Panc1 (cell line): ENCODE data around the gene UGT1A7.

Experiments
- CTCF ChIP-seq: fragments of 450-650 bp; IDR thresholded peaks from 2 replicates; pipeline ENCODE4 v1.5.1; 2017; ENCODE audit warnings: mild to moderate bottlenecking
- POLR2AphosphoS5 ChIP-seq: IDR thresholded peaks from 2 replicates; pipeline ENCODE4 v1.6.1; 2012; ENCODE audit warnings: mild to moderate bottlenecking, low read depth, low read length, moderate library complexity
- TF ChIP-seq, protein P1 (sequence below), 2 experiments: IDR thresholded peaks; 2 replicates each; pipeline ENCODE4 v1.6.1; 2011 to 2012; ENCODE audit warnings: low read depth in 2 of 2, control low read depth in 1 of 2, low read length in 1 of 2, mild to moderate bottlenecking in 1 of 2, moderate library complexity in 1 of 2; ENCODE audit not compliant: insufficient read depth in 1 of 2

DNA sequence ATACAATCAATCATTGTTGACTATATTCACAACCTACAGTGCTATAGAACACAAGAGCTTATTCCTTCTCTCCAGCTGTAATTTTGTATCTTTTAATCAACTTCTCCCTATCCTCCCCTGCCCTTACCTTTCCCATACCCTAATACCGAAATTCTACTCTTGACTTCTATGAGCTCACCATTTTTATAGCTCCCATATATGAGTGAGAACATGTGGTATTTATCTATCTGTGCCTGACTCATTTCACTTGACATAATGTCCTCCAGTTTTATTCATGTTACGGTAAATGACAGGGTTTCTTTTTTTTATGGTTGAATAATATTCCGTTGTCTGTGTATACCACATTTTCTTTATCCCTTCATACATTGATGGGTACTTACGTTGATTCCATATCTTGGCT lies 99.1 kb downstream of the UGT1A7 start:
- TF ChIP-seq, protein P1, sequence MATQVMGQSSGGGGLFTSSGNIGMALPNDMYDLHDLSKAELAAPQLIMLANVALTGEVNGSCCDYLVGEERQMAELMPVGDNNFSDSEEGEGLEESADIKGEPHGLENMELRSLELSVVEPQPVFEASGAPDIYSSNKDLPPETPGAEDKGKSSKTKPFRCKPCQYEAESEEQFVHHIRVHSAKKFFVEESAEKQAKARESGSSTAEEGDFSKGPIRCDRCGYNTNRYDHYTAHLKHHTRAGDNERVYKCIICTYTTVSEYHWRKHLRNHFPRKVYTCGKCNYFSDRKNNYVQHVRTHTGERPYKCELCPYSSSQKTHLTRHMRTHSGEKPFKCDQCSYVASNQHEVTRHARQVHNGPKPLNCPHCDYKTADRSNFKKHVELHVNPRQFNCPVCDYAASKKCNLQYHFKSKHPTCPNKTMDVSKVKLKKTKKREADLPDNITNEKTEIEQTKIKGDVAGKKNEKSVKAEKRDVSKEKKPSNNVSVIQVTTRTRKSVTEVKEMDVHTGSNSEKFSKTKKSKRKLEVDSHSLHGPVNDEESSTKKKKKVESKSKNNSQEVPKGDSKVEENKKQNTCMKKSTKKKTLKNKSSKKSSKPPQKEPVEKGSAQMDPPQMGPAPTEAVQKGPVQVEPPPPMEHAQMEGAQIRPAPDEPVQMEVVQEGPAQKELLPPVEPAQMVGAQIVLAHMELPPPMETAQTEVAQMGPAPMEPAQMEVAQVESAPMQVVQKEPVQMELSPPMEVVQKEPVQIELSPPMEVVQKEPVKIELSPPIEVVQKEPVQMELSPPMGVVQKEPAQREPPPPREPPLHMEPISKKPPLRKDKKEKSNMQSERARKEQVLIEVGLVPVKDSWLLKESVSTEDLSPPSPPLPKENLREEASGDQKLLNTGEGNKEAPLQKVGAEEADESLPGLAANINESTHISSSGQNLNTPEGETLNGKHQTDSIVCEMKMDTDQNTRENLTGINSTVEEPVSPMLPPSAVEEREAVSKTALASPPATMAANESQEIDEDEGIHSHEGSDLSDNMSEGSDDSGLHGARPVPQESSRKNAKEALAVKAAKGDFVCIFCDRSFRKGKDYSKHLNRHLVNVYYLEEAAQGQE (IDR thresholded peaks at IDR 0.05; ENCODE audit: insufficient read depth in 1 of 2, low read depth in 2 of 2, low read length in 1 of 2): no peak
- no peak for TF ChIP-seq POLR2AphosphoS5
- no peak for TF ChIP-seq CTCF
